ENCODE measurements around the gene GCNT1. TPM values are rescaled to one million over a fixed set of nuclear protein-coding genes. Genes with fewer than 3 reads are reported as not detected.

Gene GCNT1
- total and polyA plus RNA-seq, 2 donors (not counting 1 experiment from before 2014, with no cell fraction given): 9.1 to 31.0 TPM

- Histone ChIP-seq H4K20me1 (ENCODE audit: control insufficient read depth, insufficient read depth, low read length, poor library complexity, severe bottlenecking) (peaks cover 24% of the 10 kb centered on the region), H3K4me1 (ENCODE audit: control insufficient read depth in 2 of 2, insufficient read depth in 2 of 2, low read length in 2 of 2) (no peaks in the 10 kb centered on the region), H3K79me2 (ENCODE audit: control insufficient read depth, insufficient read depth, low read length) (peaks cover 12% of the 10 kb centered on the region), H3K27ac (ENCODE audit: low read length in 2 of 2) (no peak overlapping the region), H3K9me3 (ENCODE audit: control extremely low read depth in 1 of 3, control insufficient read depth in 2 of 3, insufficient read depth in 1 of 3, low read length in 2 of 3) (peaks cover 0 to 4% (median 0%) of the 10 kb centered on the region in 3 donors), H3K4me2 (replicated peaks; ENCODE audit: low read depth, low read length, poor library complexity, severe bottlenecking) (no peak overlapping the region), H3K27me3 (replicated peaks in 1 of 4; ENCODE audit: control extremely low read depth in 1 of 4, control insufficient read depth in 3 of 4, insufficient read depth in 4 of 4, low read length in 3 of 4) (no peaks in the 10 kb centered on the region), H2AFZ (ENCODE audit: insufficient read depth, low read depth, low read length, poor library complexity, severe bottlenecking) (no peak overlapping the region), H3K36me3 (replicated peaks in 1 of 2; ENCODE audit: control extremely low read depth in 1 of 2, control insufficient read depth in 1 of 2, extremely low read depth in 1 of 2, insufficient read depth in 2 of 2, low read length in 1 of 2) (peaks cover 0 to 29% of the 10 kb centered on the region in 2 experiments), H3K4me3 (ENCODE audit: control extremely low read depth in 1 of 5, extremely low read depth in 1 of 5, insufficient read depth in 1 of 5, low read depth in 2 of 5, low read length in 4 of 5) (no peak overlapping the region), H3K9ac (ENCODE audit: low read length) (no peak overlapping the region)
- Mint-ChIP-seq H3K4me1 (peaks cover 11% of the 10 kb centered on the region), H3K27me3 (no peaks in the 10 kb centered on the region), H3K4me3 (no peak overlapping the region), H3K9me3 (ENCODE audit: insufficient read depth) (peaks cover 5% of the 10 kb centered on the region), H3K27ac (no peak overlapping the region)
- CTCF ChIA-PET: interaction anchor here (0.7 kb wide), 1 partner anchor 192 kb away, joined by 4 read pairs; no protein-coding TSS in a partner anchor
- DNase-seq (no peak), ATAC-seq (ENCODE audit: low read depth) (no peak)
- WGBS (ENCODE audit: insufficient coverage): 100% methylated on average over 1 of the region's 1 CpG
- TF ChIP-seq EZH2 (IDR thresholded peaks at IDR 0.05; ENCODE audit: borderline replicate concordance, insufficient read depth, low read depth, low read length, poor library complexity, severe bottlenecking) (no peak), CTCF (IDR thresholded peaks at IDR 0.05) (no peak)
- POLR2A ChIA-PET: no interaction called here
- intact Hi-C loops (cut with micrococcal nuclease): loop anchor here (5.0 kb wide), 1 partner anchor 62 kb away; no protein-coding TSS in a partner anchor
These were observed 41.1 kb downstream of the GCNT1 start for GRCh38 chr9:76500061-76500460.

- Histone ChIP-seq H3K79me2 (ENCODE audit: control insufficient read depth, insufficient read depth, low read length) (peaks cover 4% of the 10 kb centered on the region), H3K4me1 (ENCODE audit: control insufficient read depth in 2 of 2, insufficient read depth in 2 of 2, low read length in 2 of 2) (no peaks in the 10 kb centered on the region), H3K9me3 (ENCODE audit: control extremely low read depth in 1 of 3, control insufficient read depth in 2 of 3, insufficient read depth in 1 of 3, low read length in 2 of 3) (no peaks in the 10 kb centered on the region), H3K36me3 (replicated peaks in 1 of 2; ENCODE audit: control extremely low read depth in 1 of 2, control insufficient read depth in 1 of 2, extremely low read depth in 1 of 2, insufficient read depth in 2 of 2, low read length in 1 of 2) (peaks cover 0 to 21% of the 10 kb centered on the region in 2 experiments), H3K27ac (ENCODE audit: low read length in 2 of 2) (no peak overlapping the region), H3K27me3 (replicated peaks in 1 of 4; ENCODE audit: control extremely low read depth in 1 of 4, control insufficient read depth in 3 of 4, insufficient read depth in 4 of 4, low read length in 3 of 4) (no peaks in the 10 kb centered on the region), H3K4me3 (ENCODE audit: control extremely low read depth in 1 of 5, extremely low read depth in 1 of 5, insufficient read depth in 1 of 5, low read depth in 2 of 5, low read length in 4 of 5) (no peak overlapping the region), H4K20me1 (ENCODE audit: control insufficient read depth, insufficient read depth, low read length, poor library complexity, severe bottlenecking) (peaks cover 19% of the 10 kb centered on the region), H2AFZ (ENCODE audit: insufficient read depth, low read depth, low read length, poor library complexity, severe bottlenecking) (no peak overlapping the region), H3K9ac (ENCODE audit: low read length) (no peak overlapping the region), H3K4me2 (replicated peaks; ENCODE audit: low read depth, low read length, poor library complexity, severe bottlenecking) (no peak overlapping the region)
- no peak overlapping the region for H3K4me3 Mint-ChIP-seq
- no peak for DNase-seq
- H3K9me3 Mint-ChIP-seq (ENCODE audit: insufficient read depth): no peaks in the 10 kb centered on the region
- ATAC-seq (ENCODE audit: low read depth): no peak
- 91% methylated on average over 4 of the region's 6 CpGs for WGBS (ENCODE audit: insufficient coverage)
- POLR2A ChIA-PET: no interaction called here
- no peaks in the 10 kb centered on the region for H3K27me3 Mint-ChIP-seq
- peaks cover 9% of the 10 kb centered on the region for H3K4me1 Mint-ChIP-seq
- intact Hi-C loops (cut with micrococcal nuclease): loop anchor here (5.0 kb wide), 1 partner anchor 60 kb away; no protein-coding TSS in a partner anchor
- TF ChIP-seq CTCF (IDR thresholded peaks at IDR 0.05): no peak
- no peak for TF ChIP-seq EZH2 (IDR thresholded peaks at IDR 0.05; ENCODE audit: borderline replicate concordance, insufficient read depth, low read depth, low read length, poor library complexity, severe bottlenecking)
- CTCF ChIA-PET: interaction anchor here (1.1 kb wide), 1 partner anchor 11 kb away, joined by 3 read pairs; no protein-coding TSS in a partner anchor
- no peak overlapping the region for H3K27ac Mint-ChIP-seq
These were observed 43.8 kb downstream of the GCNT1 start for GRCh38 chr9:76502746-76503145.
